SK-N-SH treated with all-trans-retinoic acid at 6 μM for 48 hours (cell line): ENCODE data around the gene MTREX.

Experiments used
- ARNTL ChIP-seq: fragments of 450-650 bp; formaldehyde crosslinking; IDR thresholded peaks from 2 replicates; pipeline ENCODE4 v1.5.0; 2020; ENCODE audit warnings: low read depth, mild to moderate bottlenecking, moderate library complexity, borderline replicate concordance
- BACH2 ChIP-seq: fragments of 250-450 bp; sonication (Bioruptor Pico); IDR thresholded peaks from 2 replicates; pipeline ENCODE4 v1.9.0; 2021; ENCODE audit warnings: mild to moderate bottlenecking, borderline replicate concordance
- ESRRG ChIP-seq: fragments of 250-450 bp; sonication (Bioruptor Pico); IDR thresholded peaks from 2 replicates; pipeline ENCODE4 v1.6.1; 2021; ENCODE audit warnings: mild to moderate bottlenecking
- GLIS3 ChIP-seq: fragments of 250-450 bp; sonication (Bioruptor Pico); IDR thresholded peaks from 2 replicates; pipeline ENCODE4 v1.5.0; 2020; ENCODE audit warnings: mild to moderate bottlenecking, moderate library complexity
- ISL1 ChIP-seq: fragments of 250-450 bp; sonication (Bioruptor Pico); IDR thresholded peaks from 2 replicates; pipeline ENCODE4 v2.1.2; 2022; ENCODE audit warnings: mild to moderate bottlenecking, moderate library complexity
- PATZ1 ChIP-seq: fragments of 250-450 bp; sonication (Bioruptor Pico); IDR thresholded peaks from 2 replicates; pipeline ENCODE4 v1.8.0; 2020; ENCODE audit warnings: mild to moderate bottlenecking, moderate library complexity, borderline replicate concordance
- POU6F1 ChIP-seq: fragments of 250-450 bp; sonication (Bioruptor Pico); IDR thresholded peaks from 2 replicates; pipeline ENCODE4 v1.8.0; 2021; ENCODE audit warnings: low read depth, mild to moderate bottlenecking, moderate library complexity, borderline replicate concordance
- SNAI2 ChIP-seq: fragments of 250-450 bp; sonication (Bioruptor Pico); IDR thresholded peaks from 2 replicates; pipeline ENCODE4 v1.5.0; 2020; ENCODE audit warnings: mild to moderate bottlenecking, moderate library complexity
- TCF4 ChIP-seq: fragments of 250-450 bp; sonication (Bioruptor Pico); IDR thresholded peaks from 2 replicates; pipeline ENCODE4 v1.8.0; 2021; ENCODE audit warnings: mild to moderate bottlenecking, moderate library complexity, borderline replicate concordance
- TOX ChIP-seq: fragments of 250-450 bp; sonication (Bioruptor Pico); IDR thresholded peaks from 2 replicates; pipeline ENCODE4 v1.8.0; 2021; ENCODE audit warnings: mild to moderate bottlenecking, moderate library complexity, borderline replicate concordance
- ZNF70 ChIP-seq: fragments of 450-650 bp; formaldehyde crosslinking; IDR thresholded peaks from 2 replicates; pipeline ENCODE4 v1.5.0; 2020; ENCODE audit warnings: mild to moderate bottlenecking, moderate library complexity
- ZNF8 ChIP-seq: fragments of 450-650 bp; formaldehyde crosslinking; IDR thresholded peaks from 2 replicates; pipeline ENCODE4 v1.5.0; 2020; ENCODE audit warnings: mild to moderate bottlenecking, moderate library complexity
- TF ChIP-seq, protein P1 (sequence below): fragments of 250-450 bp; sonication (Bioruptor Pico); IDR thresholded peaks from 2 replicates; pipeline ENCODE4 v1.5.0; 2020; ENCODE audit warnings: mild to moderate bottlenecking, moderate library complexity
- TF ChIP-seq, protein P2 (sequence below): fragments of 250-450 bp; sonication (Bioruptor Pico); IDR thresholded peaks from 2 replicates; pipeline ENCODE4 v1.5.1; 2021; ENCODE audit warnings: mild to moderate bottlenecking, moderate library complexity

DNA sequence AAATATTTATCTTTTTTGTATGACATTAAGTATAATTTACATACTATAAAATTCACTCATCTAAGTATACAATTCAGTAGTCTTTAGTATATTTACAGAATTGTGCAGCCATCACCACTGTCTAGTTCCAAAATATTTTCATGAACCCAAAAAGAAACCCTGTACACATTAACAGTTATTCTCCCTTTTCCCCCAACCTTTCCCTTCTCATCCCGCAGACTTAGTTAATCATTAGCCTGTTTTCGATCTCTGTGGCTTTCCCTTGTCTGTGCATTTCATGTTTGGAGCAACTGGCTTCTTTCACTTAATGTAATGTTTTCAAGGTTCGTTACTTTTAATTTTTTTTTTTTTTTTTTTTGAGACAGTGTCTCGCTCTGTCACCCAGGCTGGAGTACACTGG is 37.5 kb downstream of the MTREX start:
- TF ChIP-seq GLIS3 (no peak), PATZ1 (CRISPR knock-in tag) (no peak), ARNTL (CRISPR knock-in tag) (no peak), ZNF70 (CRISPR knock-in tag) (no peak), ISL1 (CRISPR knock-in tag) (no peak), POU6F1 (no peak), TCF4 (no peak), BACH2 (no peak), SNAI2 (CRISPR knock-in tag) (no peak), TOX (CRISPR knock-in tag) (no peak), ESRRG (CRISPR knock-in tag) (no peak), ZNF8 (CRISPR knock-in tag) (no peak)
- TF ChIP-seq, protein P1, sequence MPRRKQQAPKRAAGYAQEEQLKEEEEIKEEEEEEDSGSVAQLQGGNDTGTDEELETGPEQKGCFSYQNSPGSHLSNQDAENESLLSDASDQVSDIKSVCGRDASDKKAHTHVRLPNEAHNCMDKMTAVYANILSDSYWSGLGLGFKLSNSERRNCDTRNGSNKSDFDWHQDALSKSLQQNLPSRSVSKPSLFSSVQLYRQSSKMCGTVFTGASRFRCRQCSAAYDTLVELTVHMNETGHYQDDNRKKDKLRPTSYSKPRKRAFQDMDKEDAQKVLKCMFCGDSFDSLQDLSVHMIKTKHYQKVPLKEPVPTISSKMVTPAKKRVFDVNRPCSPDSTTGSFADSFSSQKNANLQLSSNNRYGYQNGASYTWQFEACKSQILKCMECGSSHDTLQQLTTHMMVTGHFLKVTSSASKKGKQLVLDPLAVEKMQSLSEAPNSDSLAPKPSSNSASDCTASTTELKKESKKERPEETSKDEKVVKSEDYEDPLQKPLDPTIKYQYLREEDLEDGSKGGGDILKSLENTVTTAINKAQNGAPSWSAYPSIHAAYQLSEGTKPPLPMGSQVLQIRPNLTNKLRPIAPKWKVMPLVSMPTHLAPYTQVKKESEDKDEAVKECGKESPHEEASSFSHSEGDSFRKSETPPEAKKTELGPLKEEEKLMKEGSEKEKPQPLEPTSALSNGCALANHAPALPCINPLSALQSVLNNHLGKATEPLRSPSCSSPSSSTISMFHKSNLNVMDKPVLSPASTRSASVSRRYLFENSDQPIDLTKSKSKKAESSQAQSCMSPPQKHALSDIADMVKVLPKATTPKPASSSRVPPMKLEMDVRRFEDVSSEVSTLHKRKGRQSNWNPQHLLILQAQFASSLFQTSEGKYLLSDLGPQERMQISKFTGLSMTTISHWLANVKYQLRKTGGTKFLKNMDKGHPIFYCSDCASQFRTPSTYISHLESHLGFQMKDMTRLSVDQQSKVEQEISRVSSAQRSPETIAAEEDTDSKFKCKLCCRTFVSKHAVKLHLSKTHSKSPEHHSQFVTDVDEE (CRISPR knock-in tag) = no peak
- TF ChIP-seq, protein P2, sequence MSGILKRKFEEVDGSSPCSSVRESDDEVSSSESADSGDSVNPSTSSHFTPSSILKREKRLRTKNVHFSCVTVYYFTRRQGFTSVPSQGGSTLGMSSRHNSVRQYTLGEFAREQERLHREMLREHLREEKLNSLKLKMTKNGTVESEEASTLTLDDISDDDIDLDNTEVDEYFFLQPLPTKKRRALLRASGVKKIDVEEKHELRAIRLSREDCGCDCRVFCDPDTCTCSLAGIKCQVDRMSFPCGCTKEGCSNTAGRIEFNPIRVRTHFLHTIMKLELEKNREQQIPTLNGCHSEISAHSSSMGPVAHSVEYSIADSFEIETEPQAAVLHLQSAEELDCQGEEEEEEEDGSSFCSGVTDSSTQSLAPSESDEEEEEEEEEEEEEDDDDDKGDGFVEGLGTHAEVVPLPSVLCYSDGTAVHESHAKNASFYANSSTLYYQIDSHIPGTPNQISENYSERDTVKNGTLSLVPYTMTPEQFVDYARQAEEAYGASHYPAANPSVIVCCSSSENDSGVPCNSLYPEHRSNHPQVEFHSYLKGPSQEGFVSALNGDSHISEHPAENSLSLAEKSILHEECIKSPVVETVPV (CRISPR knock-in tag) = no peak
